Stimulated activated naive CD8-positive, alpha-beta T cell treated with anti-CD3 and anti-CD28 coated beads, Interleukin-15, Interleukin-2, amounts not matched to agents 100 U/mL and 50 U/mL, for 24 hours (primary cell): ENCODE measurements around the gene CLIC4.
"Not testable (repeated sequence)": the region's sequence is repeated elsewhere in the genome, so short reads cannot be mapped to it uniquely, and the experiment has no call there.

Experiments
- ATAC-seq: fragments of 150-1000 bp; cut with Tn5 transposase; one replicate; pipeline ENCODE4 v1.10.0; 2021
- DNase-seq: peaks from one replicate; pipeline ENCODE4 v3.0.0; 2021

Gene CLIC4

GRCh38 chr1:24717887-24718650 is 27.2 kb upstream of the CLIC4 start:
- no peak for DNase-seq
- no peak for ATAC-seq

GRCh38 chr1:24720152-24720551 is 25.1 kb upstream of the CLIC4 start:
- DNase-seq, result no peak
- ATAC-seq, result no peak

- DNase-seq, result no peak
- ATAC-seq, result no peak
Measured at GRCh38 chr1:24721533-24721932, 23.7 kb upstream of the CLIC4 start.

- DNase-seq, result peak; percentile 19
- ATAC-seq, result peak; percentile 31
Measured at GRCh38 chr1:24722073-24723035, 22.9 kb upstream of the CLIC4 start.

- DNase-seq (no peak), ATAC-seq (no peak)
Measured at GRCh38 chr1:24724345-24725208, 20.7 kb upstream of the CLIC4 start.

- DNase-seq (no peak), ATAC-seq (no peak)
Measured at GRCh38 chr1:24725209-24725651, 20.0 kb upstream of the CLIC4 start.

- DNase-seq (no peak), ATAC-seq (no peak)
Measured at GRCh38 chr1:24726741-24727140, 18.5 kb upstream of the CLIC4 start.

GRCh38 chr1:24727501-24728216 is 17.6 kb upstream of the CLIC4 start:
- ATAC-seq (peak; percentile 61), DNase-seq (peak; percentile 26)

- DNase-seq (no peak), ATAC-seq (no peak)
Measured at GRCh38 chr1:24728982-24729381, 16.3 kb upstream of the CLIC4 start.

- no peak for DNase-seq
- ATAC-seq, result no peak
Measured at GRCh38 chr1:24732186-24732885, 12.9 kb upstream of the CLIC4 start.

GRCh38 chr1:24733342-24733741 is 11.9 kb upstream of the CLIC4 start:
- DNase-seq, result not testable (repeated sequence)
- ATAC-seq, result peak; percentile 57

- DNase-seq (no peak), ATAC-seq (no peak)
Measured at GRCh38 chr1:24735156-24735508, 10.1 kb upstream of the CLIC4 start.

- DNase-seq, result no peak
Measured at GRCh38 chr1:24735509-24736375, 9.5 kb upstream of the CLIC4 start.

GRCh38 chr1:24737368-24738117 is 7.7 kb upstream of the CLIC4 start:
- no peak for DNase-seq
- no peak for ATAC-seq

More at GRCh38 chr1:24735509-24736375, 9.5 kb upstream of the CLIC4 start:
- no peak for ATAC-seq

- ATAC-seq (no peak), DNase-seq (no peak)
Measured at GRCh38 chr1:24739241-24739640, 6.0 kb upstream of the CLIC4 start.

GRCh38 chr1:24742090-24742938 is 2.9 kb upstream of the CLIC4 start:
- DNase-seq, result peak; percentile 35
- no peak for ATAC-seq

GRCh38 chr1:24743404-24744211 is 1.6 kb upstream of the CLIC4 start:
- peak; percentile 12 for DNase-seq
- ATAC-seq, result no peak
